ENCODE data around the gene OTUD6A.
"Not testable (repeated sequence)": the region's sequence is repeated elsewhere in the genome, so short reads cannot be mapped to it uniquely, and the experiment has no call there.

OTUD6A gene

DNA sequence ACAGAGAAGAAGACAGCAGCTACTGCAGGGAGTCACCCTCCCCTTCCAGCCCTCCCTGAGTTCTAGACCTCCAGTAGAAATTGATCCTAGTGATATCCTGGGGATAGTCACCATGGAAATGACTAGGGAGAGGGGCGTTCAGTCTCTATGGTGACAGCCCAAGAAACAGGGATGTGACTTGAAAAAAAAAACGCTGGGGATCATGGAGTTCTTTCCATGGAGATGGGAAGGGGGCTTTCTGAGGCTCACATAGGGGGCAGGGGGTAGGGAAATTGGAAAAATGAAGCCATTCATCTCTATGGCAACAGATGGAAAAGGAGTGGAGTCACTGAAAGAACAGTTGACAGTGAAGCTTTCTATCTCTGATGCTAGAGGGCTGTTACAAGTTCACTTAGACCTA is 43.0 kb downstream of the OTUD6A start:
- DNase-seq (ENCODE audit: low spot score) = no peak
- in situ Hi-C loops (cut with MboI; ENCODE audit: low sequenced_read_pairs, unreplicated experiment) = no loop called here
- TF ChIP-seq, protein P1, sequence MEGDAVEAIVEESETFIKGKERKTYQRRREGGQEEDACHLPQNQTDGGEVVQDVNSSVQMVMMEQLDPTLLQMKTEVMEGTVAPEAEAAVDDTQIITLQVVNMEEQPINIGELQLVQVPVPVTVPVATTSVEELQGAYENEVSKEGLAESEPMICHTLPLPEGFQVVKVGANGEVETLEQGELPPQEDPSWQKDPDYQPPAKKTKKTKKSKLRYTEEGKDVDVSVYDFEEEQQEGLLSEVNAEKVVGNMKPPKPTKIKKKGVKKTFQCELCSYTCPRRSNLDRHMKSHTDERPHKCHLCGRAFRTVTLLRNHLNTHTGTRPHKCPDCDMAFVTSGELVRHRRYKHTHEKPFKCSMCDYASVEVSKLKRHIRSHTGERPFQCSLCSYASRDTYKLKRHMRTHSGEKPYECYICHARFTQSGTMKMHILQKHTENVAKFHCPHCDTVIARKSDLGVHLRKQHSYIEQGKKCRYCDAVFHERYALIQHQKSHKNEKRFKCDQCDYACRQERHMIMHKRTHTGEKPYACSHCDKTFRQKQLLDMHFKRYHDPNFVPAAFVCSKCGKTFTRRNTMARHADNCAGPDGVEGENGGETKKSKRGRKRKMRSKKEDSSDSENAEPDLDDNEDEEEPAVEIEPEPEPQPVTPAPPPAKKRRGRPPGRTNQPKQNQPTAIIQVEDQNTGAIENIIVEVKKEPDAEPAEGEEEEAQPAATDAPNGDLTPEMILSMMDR (IDR thresholded peaks at IDR 0.05; ENCODE audit: borderline replicate concordance, control extremely low read depth, extremely low read depth, insufficient read depth, missing control alignments) = no peak

DNA sequence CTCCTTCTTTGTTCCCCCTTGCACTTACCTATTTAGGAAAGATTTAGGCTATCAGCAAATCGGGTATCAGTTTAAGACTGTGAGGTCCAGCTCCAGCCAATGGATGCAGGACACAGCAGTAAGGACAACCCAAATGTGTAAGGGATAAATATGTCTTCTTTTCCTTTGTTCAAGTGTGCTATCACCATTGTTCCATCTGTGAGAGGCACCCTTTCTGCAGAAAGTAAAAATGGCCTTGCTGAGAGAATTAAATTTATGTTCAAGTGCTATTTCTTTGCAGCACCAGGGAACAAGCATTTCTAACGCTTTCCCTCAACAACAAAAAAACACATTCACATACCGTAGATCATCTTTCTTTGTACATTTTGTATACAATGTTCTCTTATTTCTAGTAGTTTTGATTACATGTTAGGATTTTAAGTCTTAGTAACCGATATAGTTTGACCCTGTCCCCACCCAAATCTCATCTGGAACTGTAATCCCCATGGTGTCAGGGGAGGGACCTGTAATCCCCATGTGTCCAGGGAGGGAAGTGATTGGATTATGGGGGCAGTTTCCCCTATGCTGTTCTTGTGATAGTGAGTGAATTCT is 49.3 kb downstream of the OTUD6A start:
- in situ Hi-C loops (cut with MboI; ENCODE audit: low sequenced_read_pairs, unreplicated experiment) = not testable (repeated sequence)

More for the DNA sequence above, 49.3 kb downstream of the OTUD6A start:
- not testable (repeated sequence) for DNase-seq (ENCODE audit: low spot score)
